ENCODE measurements around the gene ICOS.

The ICOS gene

GRCh38 chr2:203893401-203893800 lies 43.2 kb upstream of the ICOS start:
- no peak for TF ChIP-seq CTCF (IDR thresholded peaks at IDR 0.05; ENCODE audit: low read depth, low read length, missing control alignments)

GRCh38 chr2:203893840-203894239 lies 42.7 kb upstream of the ICOS start:
- TF ChIP-seq CTCF (IDR thresholded peaks at IDR 0.05; ENCODE audit: low read depth, low read length, missing control alignments): no peak
- no peak overlapping the region for H3K4me3 ChIP-seq (ENCODE audit: low read depth, low read length)
- DNase-seq (ENCODE audit: low read depth): no peak

More at GRCh38 chr2:203893401-203893800, 43.2 kb upstream of the ICOS start:
- no peak for DNase-seq (ENCODE audit: low read depth)
- H3K4me3 ChIP-seq (ENCODE audit: low read depth, low read length): no peak overlapping the region

- TF ChIP-seq CTCF (IDR thresholded peaks at IDR 0.05; ENCODE audit: low read depth, low read length, missing control alignments): no peak
- no peak overlapping the region for H3K4me3 ChIP-seq (ENCODE audit: low read depth, low read length)
- DNase-seq (ENCODE audit: low read depth): no peak
Measured at GRCh38 chr2:203894262-203894661, 42.3 kb upstream of the ICOS start.

GRCh38 chr2:203897544-203897943 lies 39.0 kb upstream of the ICOS start:
- DNase-seq (ENCODE audit: low read depth): no peak
- H3K4me3 ChIP-seq (ENCODE audit: low read depth, low read length): no peak overlapping the region
- no peak for TF ChIP-seq CTCF (IDR thresholded peaks at IDR 0.05; ENCODE audit: low read depth, low read length, missing control alignments)

- H3K4me3 ChIP-seq (ENCODE audit: low read depth, low read length): no peak overlapping the region
- DNase-seq (ENCODE audit: low read depth): no peak
- TF ChIP-seq CTCF (IDR thresholded peaks at IDR 0.05; ENCODE audit: low read depth, low read length, missing control alignments): no peak
Measured at GRCh38 chr2:203898657-203899056, 37.9 kb upstream of the ICOS start.

- no peak overlapping the region for H3K4me3 ChIP-seq (ENCODE audit: low read depth, low read length)
- no peak for DNase-seq (ENCODE audit: low read depth)
- no peak for TF ChIP-seq CTCF (IDR thresholded peaks at IDR 0.05; ENCODE audit: low read depth, low read length, missing control alignments)
Measured at GRCh38 chr2:203900253-203900652, 36.3 kb upstream of the ICOS start.

GRCh38 chr2:203904022-203904421 lies 32.5 kb upstream of the ICOS start:
- H3K4me3 ChIP-seq (ENCODE audit: low read depth, low read length): no peak overlapping the region
- no peak for DNase-seq (ENCODE audit: low read depth)
- no peak for TF ChIP-seq CTCF (IDR thresholded peaks at IDR 0.05; ENCODE audit: low read depth, low read length, missing control alignments)

Data from GM12864 (cell line).